ENCODE measurements around the gene BDH1.

DNA sequence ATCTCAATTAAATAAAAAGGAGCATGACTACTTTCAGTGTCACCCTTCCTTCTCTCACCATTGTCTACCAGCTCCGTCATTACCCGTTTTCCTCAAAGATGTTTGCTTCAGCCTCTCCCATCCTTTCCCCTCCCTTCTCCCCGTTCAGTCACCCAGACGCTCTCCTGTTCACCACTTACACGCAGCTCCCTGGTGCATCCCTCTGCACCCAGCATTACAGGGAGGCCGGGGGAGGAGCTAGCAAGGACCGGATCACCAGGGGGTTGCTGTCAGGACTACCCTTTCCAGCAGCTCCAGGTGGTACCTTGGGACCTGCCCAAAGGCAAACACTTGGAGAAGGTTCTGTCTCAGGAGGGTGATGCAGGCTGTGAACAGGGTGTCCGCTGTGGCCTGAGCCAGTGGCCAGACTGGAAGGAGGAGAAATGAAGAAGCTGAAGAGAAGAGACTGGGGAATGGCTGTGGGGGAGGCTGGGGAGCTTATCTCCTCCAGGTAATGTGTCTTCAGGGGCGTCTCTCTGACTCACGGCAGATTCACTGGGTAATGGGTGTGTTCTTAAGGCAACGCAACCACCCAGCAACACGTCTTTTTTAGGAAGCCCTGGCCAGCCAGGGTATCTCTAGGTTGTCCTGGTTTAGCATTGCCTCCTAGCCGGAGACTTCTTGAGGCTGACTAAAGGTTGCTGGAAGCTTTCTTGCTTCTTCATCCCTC is 21.8 kb upstream of the BDH1 start:
- TF ChIP-seq POLR2A (IDR thresholded peaks at IDR 0.05) (no peak), CTCF (IDR thresholded peaks at IDR 0.05) (no peak)

Measured in breast epithelium (tissue), 3 donors.